GM19324 (cell line): Measurements from ENCODE around the gene NFIB.

Source experiments
- ATAC-seq: cut with Tn5 transposase; IDR thresholded peaks from one replicate; pipeline ENCODE4 v1.9.1; 2021; ENCODE audit warnings: mild to moderate bottlenecking, moderate library complexity; ENCODE audit not compliant: unreplicated experiment, low FRiP score

NFIB gene

GRCh38 chr9:14313951-14314423, at the start of gene NFIB:
NFIB (minus strand) TSS chr9:14314141; CDS start chr9:14313511, 630 bp downstream.
- ATAC-seq = no peak

GRCh38 chr9:14362175-14362574, 48.2 kb upstream of the NFIB start:
- no peak for ATAC-seq

- no peak for ATAC-seq
Measured at GRCh38 chr9:14361074-14361473, 47.1 kb upstream of the NFIB start.

DNA sequence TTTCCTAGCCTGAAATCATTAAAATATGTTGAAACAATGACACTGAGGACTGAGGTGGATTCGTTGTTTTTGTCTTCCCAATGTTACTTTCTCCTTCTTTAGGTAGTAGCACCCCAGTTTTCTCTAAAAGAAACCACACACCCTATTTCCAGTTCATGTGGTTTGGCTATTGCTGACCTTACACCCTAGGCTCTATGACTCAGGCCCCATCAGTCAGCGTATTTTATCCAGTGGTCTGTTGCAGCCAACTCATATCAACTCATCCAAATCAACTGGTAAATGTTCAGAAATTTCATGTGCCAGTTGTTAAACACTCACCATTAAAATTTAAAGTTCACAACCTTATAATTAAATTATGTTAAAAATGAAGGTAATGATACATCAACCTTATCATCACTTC, 44.6 kb upstream of the NFIB start:
- no peak for ATAC-seq

GRCh38 chr9:14356351-14357265, 42.7 kb upstream of the NFIB start:
- ATAC-seq = no peak

DNA sequence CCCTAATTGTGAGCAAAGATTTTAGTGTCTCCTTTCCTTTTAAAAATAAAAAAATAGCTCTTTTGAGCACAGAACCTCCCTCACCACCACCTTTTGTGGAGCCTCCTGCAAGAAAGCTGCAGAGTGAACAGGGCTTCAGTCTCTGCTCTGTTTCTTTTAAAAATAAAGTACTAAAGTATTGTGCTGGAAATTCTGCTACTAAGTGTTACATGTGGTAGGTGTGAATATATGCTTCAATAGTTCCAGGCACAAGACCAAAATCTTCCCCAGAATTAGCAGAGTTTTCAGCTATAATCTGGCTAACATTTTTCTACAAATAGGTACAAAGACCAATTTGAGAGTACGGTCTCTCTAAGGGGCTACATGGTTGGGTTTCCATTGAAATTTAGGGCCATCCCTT, 40.3 kb upstream of the NFIB start:
- ATAC-seq = no peak

DNA sequence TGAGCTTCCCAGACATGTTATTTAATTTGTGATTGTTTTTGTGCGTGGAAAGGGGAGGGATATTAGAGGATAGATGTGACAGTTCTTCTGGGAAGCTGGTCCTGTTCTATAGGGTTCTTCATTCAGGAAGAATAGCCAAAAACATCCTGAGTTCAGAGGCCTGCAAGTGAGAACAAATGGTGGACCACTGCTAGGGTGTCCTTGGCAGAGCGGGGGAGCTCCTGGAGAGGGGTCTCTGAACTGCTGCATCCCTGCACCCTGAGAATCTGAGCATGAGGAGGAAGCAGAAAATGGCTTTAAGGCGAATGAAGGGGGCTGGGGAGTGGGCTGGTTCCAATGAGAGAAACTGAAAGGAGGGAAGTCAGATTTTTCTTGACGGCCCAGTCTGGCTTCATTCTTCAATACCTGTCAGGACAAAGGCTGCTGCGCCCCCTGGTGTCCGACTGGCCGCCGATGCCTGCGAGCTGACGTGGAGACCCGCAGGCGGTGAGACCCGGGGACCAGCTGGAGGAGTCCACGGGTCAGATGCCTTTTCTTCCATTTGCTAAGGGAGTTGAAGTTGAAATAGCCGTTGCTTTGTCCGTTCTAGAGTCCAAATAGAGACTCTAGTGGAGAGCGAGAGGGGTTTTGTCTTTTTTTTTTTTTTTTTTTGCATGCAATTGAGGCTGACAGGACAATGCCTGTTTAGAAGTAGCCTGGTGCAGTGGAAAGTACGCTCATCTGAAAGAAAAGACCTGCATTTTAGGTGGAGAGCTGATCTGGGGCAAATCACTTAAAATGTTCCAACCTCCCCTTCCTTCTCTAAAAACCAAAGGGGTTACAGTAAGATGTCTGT, 39.5 kb upstream of the NFIB start:
- ATAC-seq = peak; percentile 84

- ATAC-seq = no peak
Measured at GRCh38 chr9:14352503-14352902, 38.6 kb upstream of the NFIB start.

DNA sequence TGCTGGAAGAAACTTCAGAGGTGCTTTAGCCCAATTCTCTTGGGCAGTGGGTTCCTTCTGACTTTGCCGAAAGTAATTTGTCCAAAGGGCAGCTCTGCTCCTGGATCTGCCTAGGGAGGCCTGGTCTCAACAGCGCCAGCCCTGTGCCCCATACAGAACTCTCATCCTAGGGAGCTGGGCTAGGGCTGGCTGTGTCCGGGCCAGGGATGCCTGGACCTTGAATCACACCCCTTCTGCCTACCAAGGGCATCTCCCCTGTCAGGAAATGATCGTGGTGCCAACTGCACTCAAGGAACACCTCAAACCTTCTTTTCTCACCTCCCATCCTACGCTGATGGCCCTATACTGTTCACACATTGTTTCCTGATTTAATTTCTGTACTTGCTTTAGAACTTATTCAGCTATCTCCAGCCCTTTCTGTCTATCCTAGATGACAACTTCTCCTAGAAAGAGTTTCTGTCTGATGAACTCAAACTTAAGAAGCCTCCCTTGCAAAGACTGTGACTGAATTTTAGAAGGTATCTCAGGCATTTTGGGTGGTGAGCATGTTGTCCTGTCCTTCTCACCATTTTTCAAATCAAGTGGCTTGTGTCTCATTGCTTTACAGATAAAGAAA, 37.4 kb upstream of the NFIB start:
- no peak for ATAC-seq

GRCh38 chr9:14350754-14351153, 36.8 kb upstream of the NFIB start:
- ATAC-seq = no peak

DNA sequence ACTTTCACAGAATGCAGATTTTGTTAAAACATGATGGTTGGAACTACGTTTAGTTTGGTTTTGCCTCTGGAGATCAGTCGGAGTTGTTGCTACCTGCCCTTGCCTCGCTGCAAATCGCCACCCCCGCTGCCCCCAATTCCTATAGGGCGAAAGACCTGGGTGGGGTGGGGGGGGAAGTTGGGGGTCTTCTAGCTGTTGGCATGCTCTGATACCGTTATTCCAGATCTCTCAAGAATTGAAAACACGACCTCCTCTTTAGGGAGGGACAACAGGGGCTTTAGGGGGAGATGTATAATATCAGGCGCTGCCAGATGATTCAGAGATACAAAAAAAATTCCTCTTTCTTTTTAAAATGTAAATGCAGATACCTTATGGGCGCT, 36.4 kb upstream of the NFIB start:
- no peak for ATAC-seq

DNA sequence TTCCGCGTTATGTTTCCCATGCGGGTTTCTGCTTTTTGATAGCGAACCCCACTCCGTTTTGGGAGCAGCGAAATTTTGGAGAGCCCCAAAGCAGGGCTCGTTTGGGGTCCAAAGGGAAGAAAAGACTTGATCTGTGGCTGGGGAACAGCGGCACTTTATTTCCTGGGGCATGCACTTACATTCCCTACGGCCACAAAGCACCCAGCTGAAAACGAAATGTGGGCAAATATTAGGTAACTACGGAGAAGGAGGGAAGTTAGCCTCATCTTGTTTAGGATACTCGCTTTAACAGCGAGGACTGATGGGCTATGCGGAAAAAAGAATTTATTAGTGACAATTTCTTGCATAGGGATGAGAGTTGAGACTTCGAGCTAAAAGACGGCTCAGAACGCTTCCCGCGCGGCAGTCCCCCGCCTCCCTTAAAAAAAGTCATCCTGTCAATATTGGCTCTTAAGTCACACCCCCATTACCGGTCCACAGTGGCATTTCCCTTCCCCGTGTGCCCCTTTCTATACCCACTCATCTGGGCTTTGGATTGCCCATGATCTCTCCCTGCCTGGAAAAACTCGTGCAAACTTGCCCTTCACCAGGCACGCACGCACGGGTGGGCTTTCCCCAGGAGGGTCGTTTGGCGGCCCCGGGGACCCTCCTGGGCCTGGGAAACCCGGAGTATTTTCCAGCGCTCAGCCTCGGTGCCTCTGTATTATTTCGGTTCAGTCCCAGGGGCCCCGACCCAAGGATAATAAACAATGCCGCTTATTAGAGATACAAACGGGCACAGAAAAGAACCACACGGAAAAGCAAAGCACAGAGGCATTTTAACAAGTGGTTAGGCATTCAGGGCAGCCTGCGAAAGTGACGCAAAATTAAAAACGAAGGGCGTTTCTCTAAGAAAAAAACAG, 35.8 kb upstream of the NFIB start:
- ATAC-seq = no peak

- ATAC-seq = no peak
Measured at GRCh38 chr9:14349146-14349446, 35.2 kb upstream of the NFIB start.

DNA sequence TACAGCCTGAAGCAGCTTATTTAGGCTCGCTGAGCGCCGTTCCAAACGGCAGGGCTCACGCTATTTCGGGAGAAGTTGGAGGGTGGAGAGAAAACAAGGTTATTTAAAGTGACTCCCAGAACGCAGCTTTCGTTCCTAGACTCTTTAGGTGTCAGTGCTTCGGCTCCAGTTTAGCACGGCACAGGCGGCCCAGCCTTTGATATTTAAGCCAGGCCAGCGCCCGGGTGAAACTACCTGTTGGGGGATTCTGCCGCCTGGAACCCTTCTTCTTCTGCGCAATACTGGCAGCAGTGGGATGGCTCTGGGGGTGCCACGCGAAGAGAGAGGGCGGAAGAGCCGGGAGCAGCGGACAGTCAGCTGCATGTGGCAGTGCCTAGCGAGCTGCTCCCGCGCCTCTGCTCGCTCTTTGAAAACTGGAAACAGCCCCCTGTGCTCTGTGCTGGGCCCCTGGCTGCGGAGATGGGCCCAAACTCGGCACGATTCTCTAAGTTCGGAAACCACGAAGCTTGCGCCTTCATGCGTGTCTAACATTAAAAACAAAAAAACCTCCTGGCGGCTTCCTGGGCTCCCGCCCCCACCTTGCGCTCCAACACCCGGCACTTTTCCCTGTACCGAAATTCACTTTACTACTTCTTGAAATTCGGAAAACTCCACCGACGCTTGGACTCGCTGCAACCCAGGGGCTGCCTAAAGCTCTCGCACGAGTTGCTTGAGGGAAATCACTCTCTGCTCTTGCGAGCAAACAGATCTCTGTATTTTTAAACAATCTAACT, 34.6 kb upstream of the NFIB start:
- no peak for ATAC-seq

- no peak for ATAC-seq
Measured at GRCh38 chr9:14348123-14348372, 34.1 kb upstream of the NFIB start.

DNA sequence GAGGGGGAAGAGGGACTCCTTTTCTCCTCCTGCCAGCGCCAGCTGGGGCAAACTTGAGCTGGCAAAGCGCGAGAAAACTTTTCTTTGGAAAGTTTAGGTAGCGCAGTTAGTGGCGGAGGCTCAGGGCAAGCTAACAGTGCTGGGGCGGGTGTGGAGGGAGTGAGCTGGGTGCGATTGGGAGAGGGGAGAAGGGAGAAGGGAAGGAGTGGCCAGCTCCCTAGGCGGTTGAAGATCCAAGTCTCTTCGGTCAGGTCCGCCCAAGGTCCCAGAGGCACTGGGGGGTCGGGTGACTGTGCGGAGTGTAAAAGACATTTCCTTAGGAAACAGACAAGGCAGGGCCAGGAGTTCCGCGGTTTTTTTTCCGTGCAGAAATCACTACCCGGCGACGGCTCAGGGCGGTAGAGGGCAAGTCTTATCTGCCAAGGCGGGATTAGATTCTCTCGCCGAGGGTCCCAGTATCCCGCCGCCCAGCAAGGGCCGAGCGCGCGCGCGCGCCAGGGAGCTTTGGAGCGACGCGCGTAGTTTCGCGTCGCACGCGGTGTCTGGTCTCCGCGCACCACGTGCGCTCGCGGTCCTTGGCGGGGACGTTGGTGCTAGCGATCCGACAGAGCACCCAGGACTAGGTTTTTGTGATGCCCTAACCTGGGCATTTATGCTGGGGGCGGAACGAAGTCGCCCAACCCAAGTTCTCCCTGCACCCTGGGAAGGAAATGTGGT, 33.6 kb upstream of the NFIB start:
- ATAC-seq = no peak

DNA sequence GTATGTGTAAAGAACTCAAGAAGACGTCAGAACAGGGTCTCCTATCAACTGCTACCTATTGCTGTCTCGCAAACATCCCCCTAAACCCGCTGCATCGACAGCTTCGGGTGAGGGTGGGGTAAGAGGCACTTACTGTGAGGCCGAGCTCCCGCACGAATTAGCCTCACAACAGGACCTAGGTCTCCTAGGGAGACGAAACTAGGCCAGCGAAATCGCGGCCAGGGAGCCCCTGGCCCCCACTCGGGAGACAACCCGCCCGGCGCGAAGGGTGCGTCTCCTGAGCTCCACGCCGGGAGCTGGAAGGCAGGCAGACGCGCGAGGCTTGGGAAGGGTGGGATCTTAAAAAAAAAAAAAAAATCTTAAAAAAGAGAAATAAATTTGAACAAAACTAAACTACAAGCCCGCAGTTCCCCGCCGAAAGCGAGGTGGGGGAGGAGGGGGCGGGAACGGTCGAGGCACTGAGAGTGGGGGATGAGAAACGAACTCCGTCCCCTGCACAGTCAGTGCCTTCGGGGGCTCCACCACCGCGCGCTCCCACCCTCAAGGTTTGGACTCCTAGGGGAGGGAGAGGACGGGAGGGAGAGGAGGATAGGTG, 33.0 kb upstream of the NFIB start:
- no peak for ATAC-seq

DNA sequence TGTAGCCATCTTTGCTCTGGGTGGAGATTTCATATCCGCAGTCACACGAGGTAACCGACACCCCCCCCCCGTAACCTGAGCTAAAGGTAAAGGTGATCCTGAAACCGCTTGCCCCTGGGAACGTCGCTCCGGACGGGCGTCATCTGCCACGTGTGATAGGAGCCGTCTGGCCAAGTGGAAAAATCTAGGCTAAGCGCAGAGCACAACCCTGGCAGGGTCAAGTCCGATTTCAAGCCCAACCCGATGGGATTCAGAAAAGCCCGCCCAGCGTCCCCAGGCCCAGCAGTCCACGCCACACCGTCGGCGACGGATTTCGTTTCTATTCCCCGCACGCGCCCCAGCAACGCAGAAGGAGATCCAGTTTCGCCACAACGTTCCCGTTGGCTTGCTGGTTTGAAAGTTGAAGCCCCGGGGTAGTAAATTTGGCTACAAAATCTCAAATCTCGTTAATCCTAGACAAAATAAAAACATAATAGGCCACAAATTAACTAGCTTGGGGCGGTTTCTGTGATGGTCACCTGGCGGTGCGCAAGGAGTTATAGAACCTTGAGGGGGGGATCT, 32.4 kb upstream of the NFIB start:
- ATAC-seq = no peak
